ENCODE data around the gene C6orf15.
"Not testable (repeated sequence)": the region's sequence is repeated elsewhere in the genome, so short reads cannot be mapped to it uniquely, and the experiment has no call there.

The C6orf15 gene

DNA sequence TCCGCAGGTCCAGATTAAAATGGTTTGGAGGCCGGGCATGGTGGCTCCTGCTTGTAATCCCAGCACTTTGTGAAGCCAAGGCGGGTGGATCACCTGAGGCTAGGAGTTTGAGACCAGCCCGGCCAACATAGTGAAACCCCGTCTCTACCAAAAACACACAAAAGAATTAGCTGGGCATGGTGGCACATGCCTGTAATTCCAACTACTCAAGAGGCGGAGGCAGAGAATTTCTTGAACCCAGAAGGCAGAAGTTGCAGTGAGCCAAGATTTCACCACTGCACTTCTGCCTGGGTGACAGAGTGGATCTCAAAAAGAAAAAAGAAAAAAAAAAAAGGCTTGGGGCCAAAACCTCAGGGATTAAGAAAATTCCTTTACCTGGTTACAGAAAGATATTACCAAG is 30.5 kb downstream of the C6orf15 start:
- H3K4me3 ChIP-seq (ENCODE audit: low read depth, low read length): no peak overlapping the region
- TF ChIP-seq, protein P1, sequence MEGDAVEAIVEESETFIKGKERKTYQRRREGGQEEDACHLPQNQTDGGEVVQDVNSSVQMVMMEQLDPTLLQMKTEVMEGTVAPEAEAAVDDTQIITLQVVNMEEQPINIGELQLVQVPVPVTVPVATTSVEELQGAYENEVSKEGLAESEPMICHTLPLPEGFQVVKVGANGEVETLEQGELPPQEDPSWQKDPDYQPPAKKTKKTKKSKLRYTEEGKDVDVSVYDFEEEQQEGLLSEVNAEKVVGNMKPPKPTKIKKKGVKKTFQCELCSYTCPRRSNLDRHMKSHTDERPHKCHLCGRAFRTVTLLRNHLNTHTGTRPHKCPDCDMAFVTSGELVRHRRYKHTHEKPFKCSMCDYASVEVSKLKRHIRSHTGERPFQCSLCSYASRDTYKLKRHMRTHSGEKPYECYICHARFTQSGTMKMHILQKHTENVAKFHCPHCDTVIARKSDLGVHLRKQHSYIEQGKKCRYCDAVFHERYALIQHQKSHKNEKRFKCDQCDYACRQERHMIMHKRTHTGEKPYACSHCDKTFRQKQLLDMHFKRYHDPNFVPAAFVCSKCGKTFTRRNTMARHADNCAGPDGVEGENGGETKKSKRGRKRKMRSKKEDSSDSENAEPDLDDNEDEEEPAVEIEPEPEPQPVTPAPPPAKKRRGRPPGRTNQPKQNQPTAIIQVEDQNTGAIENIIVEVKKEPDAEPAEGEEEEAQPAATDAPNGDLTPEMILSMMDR (IDR thresholded peaks at IDR 0.05; ENCODE audit: low read depth, low read length): no peak

GRCh38 chr6:31079656-31080261 is 32.6 kb downstream of the C6orf15 start:
- no peak overlapping the region for H3K4me3 ChIP-seq (ENCODE audit: low read depth, low read length)
- TF ChIP-seq, protein P1 (IDR thresholded peaks at IDR 0.05; ENCODE audit: low read depth, low read length): peak; percentile 85

DNA sequence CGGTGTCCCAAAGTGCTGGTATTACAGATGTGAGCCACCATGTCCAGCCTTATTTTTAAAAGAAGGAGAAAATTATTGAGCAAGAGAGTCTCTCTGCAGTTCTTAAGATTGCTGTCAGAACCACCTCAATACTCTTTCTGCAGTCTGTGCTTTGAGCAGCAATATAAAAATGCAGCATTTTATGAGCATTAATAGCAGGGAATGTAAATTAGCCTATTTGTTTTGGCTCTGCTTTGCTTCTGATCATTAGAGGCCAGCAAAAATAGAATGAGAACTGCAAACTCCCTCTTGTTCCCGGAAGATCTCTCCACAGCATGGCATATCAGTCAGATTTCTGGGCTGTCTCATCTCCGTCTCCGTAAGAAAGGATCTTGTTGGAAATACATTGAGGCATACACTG is 35.8 kb downstream of the C6orf15 start:
- no peak overlapping the region for H3K4me3 ChIP-seq (ENCODE audit: low read depth, low read length)
- TF ChIP-seq, protein P1 (IDR thresholded peaks at IDR 0.05; ENCODE audit: low read depth, low read length): no peak

- TF ChIP-seq, protein P1 (IDR thresholded peaks at IDR 0.05; ENCODE audit: low read depth, low read length): no peak
- no peak overlapping the region for H3K4me3 ChIP-seq (ENCODE audit: low read depth, low read length)
Measured at GRCh38 chr6:31075528-31075927, 36.8 kb downstream of the C6orf15 start.

DNA sequence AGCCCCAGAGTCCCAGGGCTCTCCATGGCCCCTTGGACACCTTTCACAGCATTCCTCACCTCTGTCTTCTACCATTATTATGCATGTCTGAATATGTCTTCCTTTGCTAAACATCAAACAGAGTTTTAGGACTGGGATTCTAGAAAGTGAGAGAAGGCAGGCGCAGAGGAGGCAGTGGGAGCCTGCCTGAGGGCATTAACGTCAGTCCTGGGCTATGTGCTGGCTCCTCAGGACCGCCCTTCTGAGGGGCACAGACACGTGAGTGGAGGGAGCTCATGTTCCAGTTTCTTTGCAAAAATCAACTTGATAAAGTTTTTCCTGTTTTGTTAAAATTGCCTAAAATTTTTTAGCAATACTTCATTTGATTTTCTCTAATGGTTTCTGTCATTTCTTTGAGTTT is 38.0 kb downstream of the C6orf15 start:
- TF ChIP-seq, protein P1 (IDR thresholded peaks at IDR 0.05; ENCODE audit: low read depth, low read length): no peak

DNA sequence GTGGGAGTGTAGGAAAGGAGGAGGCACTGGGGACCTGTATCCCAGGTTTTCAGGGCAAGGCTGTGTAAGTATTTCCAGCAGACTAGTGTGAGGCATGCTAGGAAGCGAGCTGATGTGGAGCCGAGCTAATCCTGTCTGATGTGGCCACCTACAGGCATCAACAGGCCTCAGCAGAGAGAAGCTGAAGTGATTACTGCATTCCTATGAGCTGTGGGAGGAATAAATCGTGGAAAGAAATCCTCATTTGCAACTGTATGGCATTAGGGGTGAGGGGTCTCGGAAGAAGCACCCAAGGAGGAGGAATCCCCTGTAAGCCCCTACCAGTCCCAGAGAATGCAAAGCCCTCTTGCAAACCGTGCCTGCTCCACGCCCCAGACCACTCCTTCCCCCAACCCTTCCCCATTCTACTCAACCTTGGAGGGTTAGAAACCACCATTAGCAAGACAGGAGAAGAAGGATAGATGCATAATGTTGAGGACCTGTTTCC is 41.6 kb downstream of the C6orf15 start:
- TF ChIP-seq, protein P1 (IDR thresholded peaks at IDR 0.05; ENCODE audit: low read depth, low read length): peak; percentile 69
- H3K4me3 ChIP-seq (ENCODE audit: low read depth, low read length): no peak overlapping the region

More for the DNA sequence above, 38.0 kb downstream of the C6orf15 start:
- no peak overlapping the region for H3K4me3 ChIP-seq (ENCODE audit: low read depth, low read length)

DNA sequence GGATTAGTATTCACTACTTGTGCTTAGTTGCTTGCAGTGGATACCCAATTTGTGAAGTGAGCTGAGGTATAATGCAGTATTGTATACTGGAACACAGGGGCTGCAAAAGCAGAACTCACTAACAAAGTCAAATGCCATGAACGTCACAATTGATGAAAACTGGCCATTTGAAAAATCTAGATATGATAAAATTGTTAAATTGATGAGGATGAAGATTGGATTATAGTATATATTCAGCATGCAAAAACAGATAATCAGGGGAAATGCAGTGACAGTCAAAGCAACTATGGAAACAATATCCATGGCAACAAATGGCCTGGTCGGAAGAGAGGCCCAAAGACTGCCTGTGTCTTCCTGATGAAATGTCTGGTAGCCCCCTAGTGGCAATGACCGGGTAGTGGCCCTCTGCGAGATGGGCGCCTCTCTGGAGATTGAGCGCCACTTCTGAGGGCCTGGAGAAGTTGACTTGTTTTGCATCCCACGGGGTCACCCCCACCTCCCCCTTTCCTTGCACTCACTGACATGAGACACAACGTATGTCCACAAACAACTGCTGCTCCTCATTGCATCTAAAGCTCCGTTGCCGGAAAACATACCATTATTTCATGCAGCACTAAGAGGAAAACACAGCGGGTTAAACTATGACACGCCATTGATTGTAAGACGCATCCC is 43.6 kb downstream of the C6orf15 start:
- TF ChIP-seq, protein P1 (IDR thresholded peaks at IDR 0.05; ENCODE audit: low read depth, low read length): peak; percentile 96
- H3K4me3 ChIP-seq (ENCODE audit: low read depth, low read length): no peak overlapping the region

DNA sequence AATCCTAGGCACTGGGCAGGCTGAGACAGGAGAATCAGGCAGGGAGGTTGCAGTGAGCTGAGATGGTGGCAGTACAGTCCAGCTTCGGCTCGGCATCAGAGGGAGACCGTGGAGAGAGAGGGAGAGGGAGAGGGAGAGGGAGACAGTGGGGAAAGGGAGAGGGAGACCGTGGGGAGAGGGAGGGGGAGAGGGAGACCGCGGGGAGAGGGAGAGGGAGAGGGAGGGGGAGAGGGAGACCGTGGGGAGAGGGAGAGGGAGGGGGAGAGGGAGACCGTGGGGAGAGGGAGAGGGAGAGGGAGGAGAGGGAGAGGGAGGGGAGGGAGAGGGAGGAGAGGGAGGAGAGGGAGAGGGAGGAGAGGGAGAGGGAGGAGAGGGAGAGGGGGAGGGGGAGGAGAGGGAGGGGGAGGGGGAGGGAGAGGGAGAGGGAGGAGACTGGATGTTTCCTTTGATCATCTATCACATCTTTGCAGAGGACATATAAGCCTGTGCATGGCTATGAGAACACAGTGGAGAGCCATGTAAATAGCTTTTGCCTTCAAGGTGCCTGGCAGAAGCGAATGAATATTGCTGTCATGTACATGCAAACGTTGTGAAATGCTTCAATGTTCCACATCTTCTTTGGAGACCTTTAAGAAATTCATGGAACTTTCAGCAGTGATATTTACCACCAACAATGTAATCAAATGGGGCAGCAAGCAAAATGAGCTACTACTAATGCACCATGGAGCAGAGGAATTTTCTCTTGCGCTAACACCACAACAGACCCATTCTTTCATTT is 44.3 kb downstream of the C6orf15 start:
- not testable (repeated sequence) for H3K4me3 ChIP-seq (ENCODE audit: low read depth, low read length)

DNA sequence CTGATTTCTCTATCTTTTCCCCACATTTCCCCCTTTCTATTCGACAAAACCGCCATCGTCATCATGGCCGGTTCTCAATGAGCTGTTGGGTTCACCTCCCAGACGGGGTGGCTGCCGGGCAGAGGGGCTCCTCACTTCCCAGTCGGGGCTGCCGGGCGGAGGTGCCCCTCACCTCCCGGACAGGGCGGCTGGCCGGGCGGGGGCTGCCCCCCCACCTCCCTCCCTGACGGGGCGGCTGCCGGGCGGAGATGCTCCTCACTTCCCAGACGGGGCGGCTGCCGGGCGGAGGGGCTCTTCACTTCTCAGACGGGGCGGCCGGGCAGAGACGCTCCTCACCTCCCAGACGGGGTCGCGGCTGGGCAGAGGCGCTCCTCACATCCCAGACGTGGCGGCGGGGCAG is 45.3 kb downstream of the C6orf15 start:
- not testable (repeated sequence) for H3K4me3 ChIP-seq (ENCODE audit: low read depth, low read length)
